GM12878 (cell line): ENCODE measurements around the gene PHACTR3. TPM values are rescaled to one million over a fixed set of nuclear protein-coding genes. Genes with fewer than 3 reads are reported as not detected.
A peak's percentile ranks its signal among the peaks of the same experiment; 100 is the strongest.

Experiments
- ATAC-seq: fragments of 200-7000 bp; cut with Tn5 transposase; 3 replicates; pipeline ENCODE4 v1.9.1; 2020; ENCODE audit warnings: mild to moderate bottlenecking, moderate library complexity
- BruUV-seq: library from RNA; stranded (reverse); fragments of 400-500 nt; replicated peaks from 2 replicates; lab custom pipeline; 2021; lab: Mats Ljungman, UMichigan
- CTCF ChIA-PET: fragments of 300-600 bp; sonication (Branson Sonifier 250); formaldehyde crosslinking; extraction: SDS; loops from one replicate; lab custom pipeline; 2021; ENCODE audit warnings: inconsistent platforms; lab: Yijun Ruan, JAX
- POLR2A ChIA-PET: fragments of 350-600 bp; formaldehyde crosslinking; extraction: SDS; loops from one replicate; lab custom pipeline; 2021; ENCODE audit warnings: inconsistent platforms; lab: Charles Lee
- RAD21 ChIA-PET: fragments of 300-600 bp; sonication (Branson Sonifier 250); formaldehyde crosslinking; loops from one replicate; lab custom pipeline; 2023; ENCODE audit warnings: antibody characterized with exemption; ENCODE audit not compliant: unreplicated experiment; lab: Charles Lee
- SMC1A ChIA-PET: fragments of 300-600 bp; sonication (Branson Sonifier 250); formaldehyde crosslinking; loops from one replicate; lab custom pipeline; 2023; ENCODE audit not compliant: unreplicated experiment, uncharacterized antibody; lab: Charles Lee
- DNase-seq: peaks from one replicate; pipeline ENCODE4 v3.0.0-alpha.2; 2011; ENCODE audit warnings: low read depth, low spot score
- FAIRE-seq: peaks from 3 replicates; lab custom pipeline; 2011; peaks lifted over from hg19 to GRCh38; lab: Jason Lieb, UNC
- H2AFZ ChIP-seq: 2 replicates; pipeline ENCODE4 v1.6.0; 2011; ENCODE audit warnings: low read depth, low read length, control low read depth; ENCODE audit not compliant: control insufficient read depth
- H3K27ac ChIP-seq: 2 replicates; pipeline ENCODE4 v1.5.1; 2011; ENCODE audit warnings: control low read depth; ENCODE audit not compliant: control insufficient read depth, insufficient read depth
- H3K27me3 ChIP-seq, 2 experiments: replicated peaks in 1 of 2; 2 replicates each; pipeline versions ENCODE4 v1.6.0 to v1.6.1; 2011; ENCODE audit warnings: low read length in 1 of 2; ENCODE audit not compliant: control insufficient read depth in 2 of 2, insufficient read depth in 2 of 2
- H3K36me3 ChIP-seq, 2 experiments: 2 replicates each; pipeline ENCODE4 v1.5.1; 2011; ENCODE audit warnings: low read length in 1 of 2; ENCODE audit not compliant: control insufficient read depth in 2 of 2, insufficient read depth in 2 of 2
- H3K4me1 ChIP-seq: 2 replicates; pipeline ENCODE4 v1.6.1; 2011; ENCODE audit warnings: mild to moderate bottlenecking, low read length, moderate library complexity, mixed read lengths; ENCODE audit not compliant: control insufficient read depth, insufficient read depth
- H3K4me2 ChIP-seq: 2 replicates; pipeline ENCODE4 v1.6.0; 2011; ENCODE audit warnings: control low read depth; ENCODE audit not compliant: control insufficient read depth, insufficient read depth
- H3K4me3 ChIP-seq: fragments of 200-600 bp; sonication (generic); 2 replicates; pipeline ENCODE4 v1.5.1; 2016
- H3K79me2 ChIP-seq: 2 replicates; pipeline ENCODE4 v1.6.0; 2011; ENCODE audit warnings: low read length; ENCODE audit not compliant: control insufficient read depth, insufficient read depth
- H3K9ac ChIP-seq: 2 replicates; pipeline ENCODE4 v1.8.0; 2011; ENCODE audit warnings: low read length, control low read depth, mixed read lengths; ENCODE audit not compliant: control insufficient read depth, insufficient read depth
- H3K9me3 ChIP-seq: replicated peaks from 3 replicates; pipeline ENCODE4 v1.5.1; 2011; ENCODE audit warnings: mild to moderate bottlenecking, low read length; ENCODE audit not compliant: control insufficient read depth, insufficient read depth
- H4K20me1 ChIP-seq: 2 replicates; pipeline ENCODE4 v1.6.0; 2011; ENCODE audit not compliant: control insufficient read depth, insufficient read depth
- CBX5 ChIP-seq: sonication (generic); IDR thresholded peaks from 2 replicates; pipeline ENCODE4 v1.6.1; 2016; ENCODE audit warnings: low read depth, moderate library complexity, mild to moderate bottlenecking, inconsistent platforms
- CTCF ChIP-seq, 3 experiments: IDR thresholded peaks in 2 of 3; conservative IDR thresholded peaks in 1 of 3; 2 replicates each; pipeline ENCODE4 v1.5.1; 2011; ENCODE audit warnings: low read depth in 3 of 3, low read length in 3 of 3, mild to moderate bottlenecking in 3 of 3, control low read depth in 2 of 3, moderate library complexity in 2 of 3, inconsistent platforms in 1 of 3, mixed read lengths in 1 of 3; ENCODE audit not compliant: control insufficient read depth in 2 of 3, insufficient read depth in 1 of 3; ENCODE audit errors: extremely low read depth in 1 of 3
- MYB ChIP-seq: fragments of 150-350 bp; IDR thresholded peaks from 2 replicates; pipeline ENCODE4 v1.6.1; 2014; ENCODE audit warnings: mild to moderate bottlenecking, low read depth, low read length, borderline replicate concordance
- RAD21 ChIP-seq: IDR thresholded peaks from 2 replicates; pipeline ENCODE4 v1.6.1; 2011; ENCODE audit warnings: mild to moderate bottlenecking, low read depth, low read length, moderate library complexity; ENCODE audit not compliant: insufficient read depth
- SMC3 ChIP-seq: IDR thresholded peaks from 2 replicates; pipeline ENCODE4 v1.6.1; 2011; ENCODE audit warnings: low read length, improper control_type of control experiment, borderline replicate concordance
- TCF3 ChIP-seq: IDR thresholded peaks from 2 replicates; pipeline ENCODE4 v1.6.1; 2012; ENCODE audit warnings: low read depth, mild to moderate bottlenecking, low read length, borderline replicate concordance; ENCODE audit not compliant: insufficient read depth
- USF2 ChIP-seq: IDR thresholded peaks from 2 replicates; pipeline ENCODE4 v1.6.1; 2011; ENCODE audit warnings: low read depth, low read length, improper control_type of control experiment, borderline replicate concordance
- YY1 ChIP-seq: IDR thresholded peaks from 2 replicates; pipeline ENCODE4 v1.6.1; 2011; ENCODE audit warnings: low read depth, mild to moderate bottlenecking, low read length
- whole genome bisulfite sequencing: methylation state at CpG from one replicate; pipeline ENCODE4 v1.1.6; 2016; ENCODE audit warnings: low lambda C conversion rate; ENCODE audit not compliant: insufficient replicate concordance, insufficient coverage; ENCODE audit errors: missing lambda C conversion rate; 5-methylcytosine and 5-hydroxymethylcytosine counted together
- in situ Hi-C: fragments of 300-500 bp; cut with MboI; formaldehyde crosslinking; loops from 9 replicates; pipeline ENCODE4 v1.14.3; 2018; ENCODE audit warnings: mixed read lengths
- intact Hi-C: fragments of 100-400 bp; cut with micrococcal nuclease; formaldehyde crosslinking; loops from one replicate; pipeline ENCODE4 v1.14.2; 2022; ENCODE audit not compliant: unreplicated experiment
- polyA plus RNA-seq, 11 experiments: library from polyadenylated mRNA; depleted of rRNA in 4 of 11; unstranded in 6 of 11; stranded (reverse) in 5 of 11; fragments of >200 nt; fragmentation: Nextera tagmentation in 4 of 11; fragmentation: Illumina TruSeq in 1 of 11; extraction: Ambion mirVana in 4 of 11; extraction: Trizol in 1 of 11; gene quantifications; 1 replicate in 1 of 11; 2 replicates in 10 of 11; pipeline versions ENCODE4 v1.2.1 to v1.2.3, GENCODE V29; 2011 to 2016; ENCODE audit warnings: inconsistent platforms in 2 of 11, missing spikeins in 2 of 11, low read depth in 1 of 11
- total RNA-seq, 4 experiments: library from RNA; depleted of rRNA in 3 of 4; stranded (reverse); fragments of >200 nt in 3 of 4; fragmentation: Illumina TruSeq in 1 of 4; extraction: Trizol in 1 of 4; gene quantifications; 2 replicates each; pipeline versions ENCODE4 v1.2.1 to v1.2.3, GENCODE V29; 2013 to 2021
- TF ChIP-seq, protein P1 (sequence below): IDR thresholded peaks from 2 replicates; pipeline ENCODE4 v1.6.1; 2011; ENCODE audit warnings: low read depth, mild to moderate bottlenecking, low read length, moderate library complexity, borderline replicate concordance; ENCODE audit errors: extremely low read depth

The PHACTR3 gene
- total and polyA plus RNA-seq, 10 of the 15 experiments (the other 5 are each of a cell fraction or from before 2014, with no cell fraction given), result 0.17 to 2.7 (median 0.27) TPM; not detected in 1

DNA sequence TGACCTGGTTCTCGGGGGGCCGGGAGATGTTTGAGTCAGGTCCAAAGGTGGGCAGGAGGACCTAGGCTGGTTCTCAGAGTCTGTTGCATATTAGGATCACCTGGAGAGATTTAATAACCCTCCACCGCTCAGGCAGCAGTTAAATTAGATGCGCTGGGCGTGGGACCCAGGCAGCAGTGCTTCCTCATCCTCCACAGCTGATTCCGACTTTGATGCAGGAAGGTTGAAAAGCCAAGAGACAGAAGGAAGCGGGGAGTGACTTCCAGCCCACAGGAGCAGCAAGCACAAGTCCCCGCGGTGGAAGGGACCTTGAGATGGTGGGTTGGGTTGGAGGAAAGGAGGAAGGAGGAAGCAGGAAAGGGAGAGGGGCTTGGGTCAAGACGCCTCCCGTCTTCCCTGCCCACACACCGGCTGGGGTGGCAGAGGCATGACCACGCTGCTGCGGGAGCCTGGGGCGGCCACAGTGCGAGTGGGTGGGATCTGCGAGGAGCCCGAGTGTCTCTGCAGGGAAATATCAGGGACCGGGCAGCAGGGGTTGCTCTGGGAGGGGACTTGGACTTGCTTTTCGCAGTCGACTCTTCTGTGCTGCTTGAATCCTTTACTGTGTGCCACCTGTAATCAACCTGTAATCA, 146.0 kb downstream of the PHACTR3 start (continued):
- TF ChIP-seq TCF3 (no peak), CBX5 (no peak)
- TF ChIP-seq, all 136 proteins: peak for 0

DNA sequence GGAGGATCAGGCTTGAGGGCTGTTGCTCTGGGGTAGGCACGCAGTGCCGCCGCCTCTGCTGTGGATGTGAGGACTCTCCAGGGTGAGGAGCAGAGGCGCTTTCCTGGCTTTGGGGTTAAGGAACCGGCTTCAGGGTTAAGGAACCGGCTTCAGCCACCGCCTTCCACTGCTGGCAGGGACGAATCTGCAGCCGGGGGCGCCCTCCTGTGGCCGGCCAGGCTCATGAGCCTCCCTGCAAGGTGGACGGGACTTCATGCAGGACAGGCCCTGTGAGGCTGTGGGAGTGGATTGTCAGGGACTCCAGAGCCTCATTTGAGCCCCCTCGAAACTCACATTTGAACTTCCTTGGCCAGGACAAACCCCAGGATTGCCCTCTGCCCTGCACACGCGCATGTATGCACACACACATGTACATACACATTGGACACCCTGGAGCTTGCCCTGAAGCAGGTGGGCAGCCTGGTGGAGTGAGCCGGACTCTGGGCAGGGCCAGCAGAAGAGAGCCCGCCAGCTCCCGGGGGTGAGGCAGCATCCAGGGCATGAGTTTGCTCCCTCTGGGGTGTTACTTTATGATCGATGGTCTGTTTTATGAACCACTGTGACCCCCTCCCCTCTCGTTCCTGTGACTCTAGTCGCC, 146.9 kb downstream of the PHACTR3 start:
- peak; percentile 19 for DNase-seq
- H3K27me3 ChIP-seq, result no peaks in the 10 kb centered on the region; a peak in 1 of 4 replicates
- in situ Hi-C loops, result loop anchor here (5.0 kb wide), 2 partner anchors 154 to 179 kb away; no protein-coding TSS in a partner anchor

More for the DNA sequence above, 146.9 kb downstream of the PHACTR3 start:
- ChIA-PET POLR2A (no interaction called here), RAD21 (no interaction called here), CTCF (interaction anchor here (0.8 to 3.3 kb wide), 2 partner anchors 154 to 179 kb away, joined by 5 to 26 read pairs; no protein-coding TSS in a partner anchor), SMC1A (no interaction called here)
- TF ChIP-seq CTCF (IDR thresholded peaks at IDR 0.05 in 2 of 3, conservative IDR thresholded peaks at IDR 0.05 in 1 of 3; ENCODE audit: control insufficient read depth in 2 of 3, extremely low read depth in 1 of 3, insufficient read depth in 1 of 3, low read depth in 3 of 3, low read length in 3 of 3) (peak; percentile 84 to 88 (median 86)), TCF3 (no peak), RAD21 (peak; percentile 86), MYB (no peak), USF2 (no peak), SMC3 (peak; percentile 73), YY1 (peak; percentile 51; the same call in 1 of the 2 replicates)
- TF ChIP-seq, protein P1, sequence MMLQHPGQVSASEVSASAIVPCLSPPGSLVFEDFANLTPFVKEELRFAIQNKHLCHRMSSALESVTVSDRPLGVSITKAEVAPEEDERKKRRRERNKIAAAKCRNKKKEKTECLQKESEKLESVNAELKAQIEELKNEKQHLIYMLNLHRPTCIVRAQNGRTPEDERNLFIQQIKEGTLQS, result no peak
- Histone ChIP-seq H3K4me3 (no peak overlapping the region), H3K4me2 (no peak overlapping the region), H3K27ac (peak overlapping the region; percentile 2; the same call in 1 of the 2 replicates), H3K36me3 (no peaks in the 10 kb centered on the region), H4K20me1 (no peaks in the 10 kb centered on the region), H3K79me2 (no peaks in the 10 kb centered on the region), H3K9ac (no peak overlapping the region), H3K9me3 (no peaks in the 10 kb centered on the region), H2AFZ (peak overlapping the region; percentile 27), H3K4me1 (peaks cover 28% of the 10 kb centered on the region)
- intact Hi-C loops, result loop anchor here (1.0 kb wide), 1 partner anchor 153 kb away; no protein-coding TSS in a partner anchor
- ATAC-seq (peak; percentile 88), FAIRE-seq (no peak)
- 19% methylated on average over 21 of the region's 21 CpGs for WGBS
- BruUV-seq, result no TSS peak
